ENCODE results near the gene AWAT2. TPM values are rescaled to one million over a fixed set of nuclear protein-coding genes. Genes with fewer than 3 reads are reported as not detected.

AWAT2 gene
- total RNA-seq, 1 donor, result not detected

- Histone ChIP-seq H3K79me2 (ENCODE audit: insufficient read depth, low read length) (no peaks in the 10 kb centered on the region), H3K9me3 (ENCODE audit: low read depth, low read length) (no peaks in the 10 kb centered on the region), H3K36me3 (ENCODE audit: insufficient read depth, low read length) (no peaks in the 10 kb centered on the region), H3K4me3 (ENCODE audit: insufficient read depth, low read length) (no peak overlapping the region), H3K4me2 (ENCODE audit: insufficient read depth, low read length) (no peak overlapping the region), H2AFZ (ENCODE audit: low read length) (no peak overlapping the region), H3K4me1 (ENCODE audit: insufficient read depth, low read length) (no peaks in the 10 kb centered on the region), H3K27me3 (ENCODE audit: insufficient read depth, low read length) (peaks cover 9% of the 10 kb centered on the region), H3K27ac (ENCODE audit: low read depth, low read length) (no peak overlapping the region), H4K20me1 (ENCODE audit: insufficient read depth, low read length) (no peaks in the 10 kb centered on the region)
- no peak for DNase-seq (ENCODE audit: insufficient read length, low spot score, missing footprints)
- no peak for TF ChIP-seq CTCF (IDR thresholded peaks at IDR 0.05; ENCODE audit: extremely low read depth, low read depth, low read length)
Measured at GRCh38 chrX:70034646-70035045, 15.1 kb downstream of the AWAT2 start.

GRCh38 chrX:70033348-70034051 is 16.2 kb downstream of the AWAT2 start:
- Histone ChIP-seq H3K4me1 (ENCODE audit: insufficient read depth, low read length) (no peaks in the 10 kb centered on the region), H3K27me3 (ENCODE audit: insufficient read depth, low read length) (peaks cover 20% of the 10 kb centered on the region), H3K36me3 (ENCODE audit: insufficient read depth, low read length) (no peaks in the 10 kb centered on the region), H3K79me2 (ENCODE audit: insufficient read depth, low read length) (no peaks in the 10 kb centered on the region), H3K9me3 (ENCODE audit: low read depth, low read length) (no peaks in the 10 kb centered on the region), H3K4me2 (ENCODE audit: insufficient read depth, low read length) (no peak overlapping the region), H3K4me3 (ENCODE audit: insufficient read depth, low read length) (no peak overlapping the region), H4K20me1 (ENCODE audit: insufficient read depth, low read length) (no peaks in the 10 kb centered on the region), H2AFZ (ENCODE audit: low read length) (no peak overlapping the region), H3K27ac (ENCODE audit: low read depth, low read length) (no peak overlapping the region)
- peak; percentile 65 for TF ChIP-seq CTCF (IDR thresholded peaks at IDR 0.05; ENCODE audit: extremely low read depth, low read depth, low read length)
- no peak for DNase-seq (ENCODE audit: insufficient read length, low spot score, missing footprints)

DNA sequence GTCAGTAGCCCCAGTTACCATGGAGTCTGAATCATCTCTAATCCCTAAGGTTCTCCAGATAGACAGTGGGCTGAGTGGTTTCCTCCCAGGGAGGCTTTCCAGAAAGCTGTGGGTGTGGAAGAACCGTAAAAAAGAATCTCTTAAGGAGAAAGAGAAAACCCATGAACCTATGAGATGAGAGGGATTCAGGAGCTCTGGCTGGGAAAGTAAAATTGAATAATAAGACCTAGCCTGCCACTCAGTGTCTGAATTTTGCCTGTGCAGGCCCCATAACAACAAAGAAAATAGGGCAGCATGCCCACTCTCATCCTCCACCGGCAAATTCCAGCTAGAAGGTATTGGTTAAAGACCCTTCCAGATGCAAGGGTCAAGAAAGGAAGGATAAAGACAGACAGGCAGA is 16.9 kb downstream of the AWAT2 start:
- no peaks in the 10 kb centered on the region for H3K79me2 ChIP-seq (ENCODE audit: insufficient read depth, low read length)
- H3K4me1 ChIP-seq (ENCODE audit: insufficient read depth, low read length), result no peaks in the 10 kb centered on the region
- no peaks in the 10 kb centered on the region for H3K9me3 ChIP-seq (ENCODE audit: low read depth, low read length)
- no peak overlapping the region for H2AFZ ChIP-seq (ENCODE audit: low read length)
- no peak overlapping the region for H3K27ac ChIP-seq (ENCODE audit: low read depth, low read length)
- no peak overlapping the region for H3K4me3 ChIP-seq (ENCODE audit: insufficient read depth, low read length)
- no peaks in the 10 kb centered on the region for H4K20me1 ChIP-seq (ENCODE audit: insufficient read depth, low read length)
- no peak for TF ChIP-seq CTCF (IDR thresholded peaks at IDR 0.05; ENCODE audit: extremely low read depth, low read depth, low read length)
- no peaks in the 10 kb centered on the region for H3K36me3 ChIP-seq (ENCODE audit: insufficient read depth, low read length)
- no peak overlapping the region for H3K4me2 ChIP-seq (ENCODE audit: insufficient read depth, low read length)
- H3K27me3 ChIP-seq (ENCODE audit: insufficient read depth, low read length), result peaks cover 24% of the 10 kb centered on the region
- DNase-seq (ENCODE audit: insufficient read length, low spot score, missing footprints), result no peak

DNA sequence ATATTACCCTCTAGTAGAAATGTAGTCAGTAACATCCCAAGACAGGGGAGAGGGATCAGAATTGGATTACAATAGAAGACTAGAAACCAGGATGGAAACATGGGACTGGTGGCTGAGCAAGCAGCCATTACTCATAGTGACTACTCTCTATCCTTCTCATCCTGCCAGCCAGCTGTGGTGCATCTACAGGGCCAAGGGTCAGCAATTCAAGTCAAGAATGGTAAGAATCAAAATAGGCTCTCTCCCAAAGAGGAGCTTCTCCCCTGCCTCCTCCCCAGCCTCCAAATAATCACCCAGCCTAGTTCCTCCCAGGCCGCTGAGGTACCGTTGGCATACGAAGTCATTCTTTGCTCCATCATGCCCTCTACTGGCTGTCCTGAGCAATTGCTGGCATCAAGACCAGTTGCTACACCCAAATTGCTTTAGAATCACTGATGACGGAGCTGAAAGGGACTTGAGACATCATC is 19.4 kb downstream of the AWAT2 start:
- H3K36me3 ChIP-seq (ENCODE audit: insufficient read depth, low read length), result no peaks in the 10 kb centered on the region
- H4K20me1 ChIP-seq (ENCODE audit: insufficient read depth, low read length), result no peaks in the 10 kb centered on the region
- no peaks in the 10 kb centered on the region for H3K79me2 ChIP-seq (ENCODE audit: insufficient read depth, low read length)
- H3K4me3 ChIP-seq (ENCODE audit: insufficient read depth, low read length), result no peak overlapping the region
- H3K4me1 ChIP-seq (ENCODE audit: insufficient read depth, low read length), result no peaks in the 10 kb centered on the region
- no peak overlapping the region for H3K4me2 ChIP-seq (ENCODE audit: insufficient read depth, low read length)
- peak; percentile 90 for TF ChIP-seq CTCF (IDR thresholded peaks at IDR 0.05; ENCODE audit: extremely low read depth, low read depth, low read length)
- no peak overlapping the region for H3K27ac ChIP-seq (ENCODE audit: low read depth, low read length)
- H2AFZ ChIP-seq (ENCODE audit: low read length), result no peak overlapping the region
- peaks cover 32% of the 10 kb centered on the region for H3K27me3 ChIP-seq (ENCODE audit: insufficient read depth, low read length)
- no peaks in the 10 kb centered on the region for H3K9me3 ChIP-seq (ENCODE audit: low read depth, low read length)
- DNase-seq (ENCODE audit: insufficient read length, low spot score, missing footprints), result no peak
